PFSK-1 (cell line): Measurements from ENCODE around the gene LDAH.

Source experiments
- FOXP2 ChIP-seq: optimal IDR thresholded peaks from 2 replicates; pipeline ENCODE3; 2011; ENCODE audit warnings: borderline replicate concordance, control low read depth, inconsistent platforms; ENCODE audit not compliant: insufficient read depth; ENCODE audit errors: extremely low read length, extremely low read depth
- POLR2AphosphoS5 ChIP-seq: IDR thresholded peaks from 2 replicates; pipeline ENCODE4 v1.6.1; 2012; ENCODE audit warnings: low read depth, mild to moderate bottlenecking, control low read depth, low read length, moderate library complexity
- REST ChIP-seq, 2 experiments: IDR thresholded peaks; 2 replicates each; pipeline versions ENCODE4 v1.6.1 to v1.8.0; 2011 to 2012; ENCODE audit warnings: low read depth in 2 of 2, low read length in 2 of 2, control low read depth in 1 of 2, inconsistent platforms in 1 of 2, mild to moderate bottlenecking in 1 of 2, moderate library complexity in 1 of 2; ENCODE audit not compliant: insufficient read depth in 1 of 2
- SIN3A ChIP-seq: IDR thresholded peaks from 2 replicates; pipeline ENCODE4 v1.6.1; 2012; ENCODE audit warnings: mild to moderate bottlenecking, low read length, moderate library complexity, borderline replicate concordance; ENCODE audit not compliant: insufficient read depth
- TAF1 ChIP-seq: IDR thresholded peaks from 2 replicates; pipeline ENCODE4 v1.6.1; 2012; ENCODE audit warnings: low read length, control low read depth, borderline replicate concordance; ENCODE audit not compliant: insufficient read depth

Gene LDAH

GRCh38 chr2:20723543-20723942 lies 99.4 kb downstream of the LDAH start:
- TF ChIP-seq TAF1: no peak

- TF ChIP-seq REST (IDR thresholded peaks at IDR 0.05; ENCODE audit: insufficient read depth in 1 of 2, low read depth in 2 of 2, low read length in 2 of 2) (no peak), FOXP2 (no peak), POLR2AphosphoS5 (no peak), TAF1 (no peak), SIN3A (no peak)
Observed at GRCh38 chr2:20722592-20723240, 100.2 kb downstream of the LDAH start.

- TF ChIP-seq POLR2AphosphoS5 (no peak), REST (IDR thresholded peaks at IDR 0.05; ENCODE audit: insufficient read depth in 1 of 2, low read depth in 2 of 2, low read length in 2 of 2) (no peak), FOXP2 (no peak), TAF1 (no peak), SIN3A (no peak)
Observed at GRCh38 chr2:20717641-20718040, 105.3 kb downstream of the LDAH start.

GRCh38 chr2:20707601-20708000 lies 115.3 kb downstream of the LDAH start:
- TF ChIP-seq POLR2AphosphoS5: no peak
- no peak for TF ChIP-seq SIN3A
- TF ChIP-seq FOXP2: no peak
- TF ChIP-seq TAF1: no peak
- no peak for TF ChIP-seq REST (IDR thresholded peaks at IDR 0.05; ENCODE audit: insufficient read depth in 1 of 2, low read depth in 2 of 2, low read length in 2 of 2)

GRCh38 chr2:20706786-20707185 lies 116.1 kb downstream of the LDAH start:
- TF ChIP-seq POLR2AphosphoS5 (no peak), TAF1 (no peak), SIN3A (no peak), REST (IDR thresholded peaks at IDR 0.05; ENCODE audit: insufficient read depth in 1 of 2, low read depth in 2 of 2, low read length in 2 of 2) (no peak), FOXP2 (no peak)
